ENCODE data around the gene LPAR6. TPM values are rescaled to one million over a fixed set of nuclear protein-coding genes. Genes with fewer than 3 reads are reported as not detected.
A peak's percentile ranks its signal among the peaks of the same experiment; 100 is the strongest.

LPAR6 gene
- total RNA-seq, 1 donor from 2014 or later: 11.5 TPM

DNA sequence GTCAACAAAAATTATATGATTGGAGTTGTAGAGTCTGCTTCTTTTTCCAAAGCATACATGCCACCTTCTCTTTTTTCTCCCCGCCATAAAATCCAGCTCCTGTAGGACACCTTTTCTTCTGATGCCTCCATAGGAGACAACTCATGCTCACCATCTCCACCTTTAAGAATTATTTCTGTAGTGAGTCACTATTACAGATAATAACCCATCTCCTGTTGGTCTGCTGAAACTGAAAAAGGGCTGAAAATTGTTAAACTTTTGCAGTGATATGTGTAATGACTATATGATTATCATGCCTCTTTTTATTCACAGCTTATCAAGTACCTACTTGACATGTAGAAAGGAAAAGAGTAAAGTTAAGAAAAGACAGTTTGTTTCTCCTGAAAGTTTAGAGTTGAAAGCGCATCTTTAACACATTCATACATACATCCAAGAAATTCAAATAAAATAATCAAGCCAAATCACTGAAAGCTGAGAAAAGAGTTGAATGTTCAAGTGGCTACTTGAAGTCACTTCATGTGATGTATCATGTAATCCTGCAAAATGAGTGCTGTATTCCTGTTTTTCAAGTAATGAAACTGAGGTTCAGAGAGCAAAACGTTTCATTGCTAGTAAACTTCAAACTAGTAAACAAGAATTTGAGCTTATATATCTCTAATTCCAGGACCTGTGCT lies 35.5 kb upstream of the LPAR6 start:
- H3K27ac ChIP-seq (replicated peaks): peak overlapping the region; percentile 24

GRCh38 chr13:48446464-48446863 lies 33.6 kb upstream of the LPAR6 start:
- Histone ChIP-seq H3K27ac (replicated peaks) (peak overlapping the region; percentile 27), H3K27me3 (ENCODE audit: low read depth) (no peaks in the 10 kb centered on the region), H3K4me1 (peaks cover 6% of the 10 kb centered on the region), H3K9me3 (replicated peaks) (peaks cover 16% of the 10 kb centered on the region), H3K4me3 (no peak overlapping the region), H3K36me3 (no peaks in the 10 kb centered on the region)
- intact Hi-C loops (cut with micrococcal nuclease): no loop called here
- DNase-seq: no peak
- TF ChIP-seq CTCF (IDR thresholded peaks at IDR 0.05; ENCODE audit: borderline replicate concordance): no peak

More for the DNA sequence above, 35.5 kb upstream of the LPAR6 start:
- no peak for DNase-seq
- Histone ChIP-seq H3K4me1 (peaks cover 6% of the 10 kb centered on the region), H3K9me3 (replicated peaks) (peaks cover 20% of the 10 kb centered on the region), H3K36me3 (peaks cover 6% of the 10 kb centered on the region), H3K4me3 (peak overlapping the region; percentile 17), H3K27me3 (ENCODE audit: low read depth) (no peaks in the 10 kb centered on the region)
- TF ChIP-seq CTCF (IDR thresholded peaks at IDR 0.05; ENCODE audit: borderline replicate concordance): no peak
- intact Hi-C loops (cut with micrococcal nuclease): no loop called here

DNA sequence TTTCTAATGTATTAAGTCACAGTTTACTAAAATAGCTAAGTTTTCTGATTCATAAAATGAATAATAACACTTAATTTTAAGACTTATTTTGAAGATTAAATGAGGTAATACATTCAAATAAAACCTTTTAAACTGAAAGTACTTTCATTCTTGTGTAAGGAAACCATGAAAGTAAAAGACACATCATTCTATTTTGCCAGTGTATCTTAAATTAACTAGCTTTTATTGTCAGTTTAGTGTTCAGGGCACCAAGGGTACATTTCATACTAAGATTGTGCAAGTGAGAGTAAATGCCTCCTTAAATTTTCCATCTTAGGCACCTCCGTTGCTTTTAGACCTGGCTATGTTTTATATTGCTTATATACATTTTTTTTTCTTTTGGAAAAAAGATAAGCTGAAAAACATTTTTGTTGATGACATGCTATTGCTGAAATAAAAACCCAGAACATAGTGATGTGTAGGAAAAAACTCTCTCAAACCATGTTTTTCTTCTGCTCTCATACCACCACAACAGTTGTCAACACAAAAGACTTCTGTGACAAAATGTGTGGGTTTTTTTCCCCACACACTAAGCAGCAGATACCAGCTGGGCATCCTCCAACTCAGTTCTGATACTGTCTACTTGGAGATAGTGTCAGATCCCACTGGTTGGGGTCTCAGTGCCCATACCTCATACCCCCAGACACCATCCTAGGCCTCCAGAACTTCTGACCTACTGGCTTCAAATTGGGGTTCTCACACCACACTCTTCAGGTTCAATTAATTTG lies 30.7 kb upstream of the LPAR6 start:
- intact Hi-C loops (cut with micrococcal nuclease): no loop called here
- no peak for TF ChIP-seq CTCF (IDR thresholded peaks at IDR 0.05; ENCODE audit: borderline replicate concordance)
- peaks cover 6% of the 10 kb centered on the region for H3K4me1 ChIP-seq
- H3K4me3 ChIP-seq: no peak overlapping the region
- H3K36me3 ChIP-seq: no peaks in the 10 kb centered on the region
- no peaks in the 10 kb centered on the region for H3K9me3 ChIP-seq (replicated peaks)
- no peak overlapping the region for H3K27ac ChIP-seq (replicated peaks)
- no peak for DNase-seq
- H3K27me3 ChIP-seq (ENCODE audit: low read depth): no peaks in the 10 kb centered on the region

- peak overlapping the region; percentile 22 for H3K4me3 ChIP-seq
- TF ChIP-seq CTCF (IDR thresholded peaks at IDR 0.05; ENCODE audit: borderline replicate concordance): no peak
- H3K36me3 ChIP-seq: no peaks in the 10 kb centered on the region
- peaks cover 34% of the 10 kb centered on the region for H3K4me1 ChIP-seq
- H3K9me3 ChIP-seq (replicated peaks): no peaks in the 10 kb centered on the region
- intact Hi-C loops (cut with micrococcal nuclease): no loop called here
- peak overlapping the region; percentile 76 for H3K27ac ChIP-seq (replicated peaks)
- DNase-seq: peak; percentile 76
- no peaks in the 10 kb centered on the region for H3K27me3 ChIP-seq (ENCODE audit: low read depth)
Observed at GRCh38 chr13:48437371-48437770, 24.5 kb upstream of the LPAR6 start.

GRCh38 chr13:48436661-48437288 lies 23.9 kb upstream of the LPAR6 start:
- peaks cover 40% of the 10 kb centered on the region for H3K4me1 ChIP-seq
- DNase-seq: no peak
- peak overlapping the region; percentile 22 for H3K4me3 ChIP-seq
- H3K27me3 ChIP-seq (ENCODE audit: low read depth): no peaks in the 10 kb centered on the region
- H3K36me3 ChIP-seq: no peaks in the 10 kb centered on the region
- intact Hi-C loops (cut with micrococcal nuclease): no loop called here
- H3K9me3 ChIP-seq (replicated peaks): no peaks in the 10 kb centered on the region
- H3K27ac ChIP-seq (replicated peaks): peak overlapping the region; percentile 76
- TF ChIP-seq CTCF (IDR thresholded peaks at IDR 0.05; ENCODE audit: borderline replicate concordance): no peak

Measured in left ventricle myocardium inferior (tissue), 1 donor.